ENCODE measurements around the gene IPO13. TPM values are rescaled to one million over a fixed set of nuclear protein-coding genes. Genes with fewer than 3 reads are reported as not detected.

The IPO13 gene
- total RNA-seq, 2 experiments from 2014 or later: 22.0 to 27.2 TPM

GRCh38 chr1:43971336-43971980 is 24.7 kb downstream of the IPO13 start:
- H3K36me3 Mint-ChIP-seq (ENCODE audit: low read depth): peaks cover 25% of the 10 kb centered on the region

DNA sequence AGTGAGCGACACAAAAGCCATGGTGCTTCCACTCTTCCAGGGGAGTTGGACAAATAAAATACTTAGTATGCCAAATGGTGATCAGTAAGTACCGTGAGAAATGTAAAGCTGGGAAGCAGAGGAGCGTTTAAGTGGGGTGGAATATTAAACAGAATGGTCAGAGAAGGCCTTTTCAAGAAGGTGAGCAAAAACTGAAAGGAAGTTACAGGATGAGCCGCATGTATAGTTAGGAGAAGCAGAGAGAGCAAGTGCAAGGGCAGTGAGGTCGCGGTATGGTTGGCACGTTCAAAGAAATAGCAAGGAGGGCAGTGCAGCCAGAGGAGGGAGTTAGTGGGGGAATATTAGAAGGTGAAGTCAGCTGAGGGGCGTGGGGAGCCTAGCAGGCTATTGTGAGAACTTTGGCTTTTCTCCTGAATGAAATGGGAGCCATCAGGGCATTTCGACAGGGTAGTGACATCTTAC is 27.3 kb downstream of the IPO13 start:
- DNase-seq: no peak
- Mint-ChIP-seq H3K4me3 (peak overlapping the region; percentile 84), H3K36me3 (ENCODE audit: low read depth) (peaks cover 40% of the 10 kb centered on the region), H3K9me3 (no peaks in the 10 kb centered on the region), H3K4me1 (peaks cover 64% of the 10 kb centered on the region), H3K27me3 (no peaks in the 10 kb centered on the region), H3K27ac (peak overlapping the region; percentile 89)
- ChIA-PET POLR2A (no interaction called here), CTCF (interaction anchor here (1.4 to 1.6 kb wide), 3 partner anchors 13 to 28 kb away, joined by 3 to 5 read pairs (median 4); no protein-coding TSS in a partner anchor)

More at GRCh38 chr1:43971336-43971980, 24.7 kb downstream of the IPO13 start:
- peaks cover 41% of the 10 kb centered on the region for H3K4me1 Mint-ChIP-seq
- H3K27me3 Mint-ChIP-seq: no peaks in the 10 kb centered on the region
- DNase-seq: no peak
- H3K4me3 Mint-ChIP-seq: peak overlapping the region; percentile 93
- ChIA-PET CTCF (interaction anchor here (0.8 to 2.5 kb wide), 4 partner anchors 19 to 37 kb away, joined by 3 to 11 read pairs (median 5); no protein-coding TSS in a partner anchor), POLR2A (no interaction called here)
- no peak overlapping the region for H3K27ac Mint-ChIP-seq
- H3K9me3 Mint-ChIP-seq: no peaks in the 10 kb centered on the region

DNA sequence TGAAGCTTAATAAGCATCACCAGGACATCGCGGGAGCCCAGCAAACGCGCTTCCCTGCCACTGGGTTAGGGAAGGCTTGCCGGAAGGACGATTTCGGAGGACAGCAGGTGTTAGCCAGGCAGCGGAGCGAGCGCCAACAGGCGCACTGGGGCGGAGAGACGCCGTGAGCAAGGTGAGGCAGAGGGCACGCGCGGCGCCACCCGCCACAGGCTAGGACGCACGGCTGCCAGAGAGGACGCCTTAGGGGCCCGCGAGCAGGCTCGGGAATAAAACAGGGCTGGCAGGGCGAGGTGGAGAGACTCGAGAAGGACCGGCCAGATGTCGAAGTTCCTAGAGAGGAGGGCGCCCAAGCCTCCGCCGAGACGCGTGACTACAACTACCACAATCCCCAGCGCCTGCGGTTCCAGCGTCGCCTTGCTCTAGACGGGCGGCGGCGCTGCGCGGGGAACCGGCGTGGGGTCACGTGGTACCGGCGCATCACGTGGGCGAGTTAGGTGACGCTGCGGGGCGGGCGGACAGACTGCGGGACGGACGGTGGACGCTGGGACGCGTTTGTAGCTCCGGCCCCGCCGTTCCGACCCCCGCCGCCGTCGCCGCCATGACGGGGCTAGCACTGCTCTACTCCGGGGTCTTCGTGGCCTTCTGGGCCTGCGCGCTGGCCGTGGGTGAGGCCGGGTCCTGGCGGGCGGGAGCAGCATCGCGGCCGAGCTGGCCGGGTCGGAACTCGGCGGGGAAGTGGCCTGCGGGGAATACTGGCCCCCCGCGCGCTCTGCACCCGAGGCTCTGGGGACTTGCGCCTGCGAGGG is 27.9 kb downstream of the IPO13 start, which contains the start of gene ATP6V0B:
TSS of gene ATP6V0B (plus strand) at position 518 of the 806 bp plus-strand sequence. CDS start at position 599, 81 bp downstream.
- H3K27me3 Mint-ChIP-seq: no peaks in the 10 kb centered on the region
- peak; percentile 96 for DNase-seq
- ChIA-PET POLR2A (no interaction called here), CTCF (interaction anchor here (0.5 to 1.6 kb wide), 8 partner anchors 13 to 1212 kb away, joined by 3 to 5 read pairs (median 4); no protein-coding TSS in a partner anchor)
- H3K36me3 Mint-ChIP-seq (ENCODE audit: low read depth): peaks cover 40% of the 10 kb centered on the region
- H3K9me3 Mint-ChIP-seq: no peaks in the 10 kb centered on the region
- H3K4me3 Mint-ChIP-seq: peak within 1 kb of the TSS; percentile 84
- H3K4me1 Mint-ChIP-seq: peaks cover 59% of the 10 kb centered on the region
- H3K27ac Mint-ChIP-seq: peak within 1 kb of the TSS; percentile 89

GRCh38 chr1:43975249-43975961 is 28.7 kb downstream of the IPO13 start:
- Mint-ChIP-seq H3K27ac (peak overlapping the region; percentile 89), H3K36me3 (ENCODE audit: low read depth) (peaks cover 42% of the 10 kb centered on the region), H3K4me1 (peaks cover 57% of the 10 kb centered on the region), H3K27me3 (no peaks in the 10 kb centered on the region), H3K9me3 (no peaks in the 10 kb centered on the region), H3K4me3 (peak overlapping the region; percentile 84)
- peak; percentile 63 for DNase-seq
- ChIA-PET POLR2A (no interaction called here), CTCF (interaction anchor here (1.0 to 1.6 kb wide), 9 partner anchors 11 to 270 kb away, joined by 3 to 5 read pairs (median 3); no protein-coding TSS in a partner anchor)

- Mint-ChIP-seq H3K9me3 (no peaks in the 10 kb centered on the region), H3K4me3 (peak overlapping the region; percentile 84), H3K27ac (peak overlapping the region; percentile 89), H3K27me3 (no peaks in the 10 kb centered on the region), H3K4me1 (peaks cover 55% of the 10 kb centered on the region), H3K36me3 (ENCODE audit: low read depth) (peaks cover 43% of the 10 kb centered on the region)
- DNase-seq: no peak
- CTCF ChIA-PET: interaction anchor here (0.9 to 1.4 kb wide), 6 partner anchors 12 to 72 kb away, joined by 3 to 5 read pairs (median 3); no protein-coding TSS in a partner anchor
- POLR2A ChIA-PET: no interaction called here
Measured at GRCh38 chr1:43976045-43976444, 29.3 kb downstream of the IPO13 start.

GRCh38 chr1:43976890-43977289 is 30.1 kb downstream of the IPO13 start:
- Mint-ChIP-seq H3K36me3 (ENCODE audit: low read depth) (peaks cover 43% of the 10 kb centered on the region), H3K27me3 (no peaks in the 10 kb centered on the region), H3K9me3 (no peaks in the 10 kb centered on the region), H3K4me3 (peak overlapping the region; percentile 84), H3K4me1 (peaks cover 55% of the 10 kb centered on the region), H3K27ac (no peak overlapping the region)
- no peak for DNase-seq
- POLR2A ChIA-PET: no interaction called here
- CTCF ChIA-PET: interaction anchor here (0.9 to 1.5 kb wide), 2 partner anchors 35 to 42 kb away, joined by 3 to 4 read pairs; no protein-coding TSS in a partner anchor

DNA sequence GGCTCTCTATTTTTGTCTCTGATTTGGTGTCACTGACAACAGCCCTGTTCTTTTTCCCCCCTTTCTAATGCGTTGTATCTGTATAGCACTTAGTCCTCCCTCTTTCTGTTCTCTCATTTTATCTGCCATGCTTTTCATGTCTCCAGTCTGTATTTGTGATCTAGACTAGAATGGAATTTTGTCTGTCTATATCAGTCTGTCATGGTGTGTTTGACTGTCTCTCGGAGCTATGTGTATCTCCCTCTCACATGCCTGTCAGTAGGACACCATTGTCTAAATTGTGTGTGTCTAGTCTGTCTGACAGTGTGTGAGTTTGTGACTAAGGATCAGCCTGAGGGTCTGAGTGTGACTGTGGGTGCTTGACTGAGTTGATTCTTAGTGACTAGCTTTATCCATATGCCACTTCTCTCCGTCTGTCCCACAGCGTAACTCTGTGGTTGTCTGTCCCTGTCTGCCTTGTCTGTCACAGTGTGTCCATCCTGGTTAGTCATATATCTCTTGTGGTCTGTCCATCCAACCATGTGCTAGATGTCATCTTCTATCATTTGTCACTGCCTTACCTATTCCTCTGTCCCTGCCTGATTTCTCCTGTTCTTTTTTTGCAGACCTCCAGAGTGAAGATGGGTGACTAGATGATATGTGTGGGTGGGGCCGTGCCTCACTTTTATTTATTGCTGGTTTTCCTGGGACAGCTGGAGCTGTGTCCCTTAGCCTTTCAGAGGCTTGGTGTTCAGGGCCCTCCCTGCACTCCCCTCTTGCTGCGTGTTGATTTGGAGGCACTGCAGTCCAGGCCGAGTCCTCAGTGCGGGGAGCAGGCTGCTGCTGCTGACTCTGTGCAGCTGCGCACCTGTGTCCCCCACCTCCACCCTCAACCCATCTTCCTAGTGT is 30.9 kb downstream of the IPO13 start:
- H3K9me3 Mint-ChIP-seq: no peaks in the 10 kb centered on the region
- peaks cover 39% of the 10 kb centered on the region for H3K36me3 Mint-ChIP-seq (ENCODE audit: low read depth)
- ChIA-PET POLR2A (no interaction called here), CTCF (interaction anchor here (1.5 kb wide), 1 partner anchor 43 kb away, joined by 4 read pairs; no protein-coding TSS in a partner anchor)
- H3K27ac Mint-ChIP-seq: no peak overlapping the region
- peaks cover 55% of the 10 kb centered on the region for H3K4me1 Mint-ChIP-seq
- DNase-seq: no peak
- no peaks in the 10 kb centered on the region for H3K27me3 Mint-ChIP-seq
- peak overlapping the region; percentile 84 for H3K4me3 Mint-ChIP-seq

DNA sequence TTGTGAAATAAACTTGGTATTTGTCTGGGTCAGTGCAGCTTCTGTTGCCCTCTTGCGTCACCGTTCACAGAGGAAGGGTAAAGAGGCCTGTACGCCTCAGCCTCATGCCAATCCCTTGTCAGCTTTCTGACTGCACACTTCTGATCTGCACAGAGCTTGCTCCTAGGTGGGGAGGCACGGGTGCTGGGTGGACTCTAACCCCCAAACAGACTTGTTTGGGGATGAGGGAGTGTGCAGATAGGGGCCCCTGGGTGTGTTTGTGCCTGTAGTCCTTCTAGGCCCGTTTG is 31.5 kb downstream of the IPO13 start:
- ChIA-PET POLR2A (no interaction called here), CTCF (interaction anchor here (1.5 kb wide), 1 partner anchor 44 kb away, joined by 4 read pairs; no protein-coding TSS in a partner anchor)
- Mint-ChIP-seq H3K4me1 (peaks cover 53% of the 10 kb centered on the region), H3K27ac (no peak overlapping the region), H3K4me3 (peak overlapping the region; percentile 74), H3K36me3 (ENCODE audit: low read depth) (peaks cover 35% of the 10 kb centered on the region), H3K9me3 (no peaks in the 10 kb centered on the region), H3K27me3 (no peaks in the 10 kb centered on the region)
- DNase-seq: no peak

DNA sequence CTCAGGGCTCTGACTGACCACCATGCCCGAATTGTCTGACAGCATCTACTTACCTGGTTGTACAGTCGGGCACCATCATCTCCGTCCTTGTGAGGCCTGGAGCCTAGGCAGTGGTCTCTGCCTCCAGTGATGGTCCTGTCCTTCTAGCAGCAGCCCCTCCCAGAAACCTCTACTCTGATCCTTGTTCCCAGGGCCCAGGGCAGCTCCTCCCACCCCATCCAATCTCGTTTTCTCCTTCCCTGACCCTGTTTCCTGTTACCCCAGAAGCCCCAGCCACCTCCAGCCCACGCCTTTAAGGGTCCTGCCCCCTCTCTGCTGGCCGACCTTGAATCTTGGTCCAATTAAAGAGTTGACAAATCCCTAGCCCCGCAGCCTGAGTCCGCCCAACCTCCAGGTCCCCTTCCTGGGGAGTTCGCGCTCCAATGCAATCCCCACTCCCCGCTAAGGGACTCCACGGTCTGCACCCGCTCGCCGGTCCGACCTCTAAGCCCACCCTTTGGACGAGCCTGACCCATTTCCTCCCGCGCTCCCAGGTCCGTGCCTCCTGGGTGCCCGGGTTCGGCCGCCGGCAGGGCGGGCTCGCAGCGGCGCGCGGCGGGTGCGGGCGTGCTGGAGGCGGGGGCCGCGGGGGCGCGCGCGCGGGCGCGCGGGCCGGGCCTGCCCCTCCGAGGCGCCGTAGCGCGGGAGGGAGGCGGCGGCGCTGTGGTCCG is 32.0 kb downstream of the IPO13 start, which contains the start of gene B4GALT2:
TSS of gene B4GALT2 (plus strand) at position 660 of the 710 bp plus-strand sequence. CDS start 1,951 bp downstream, outside the sequence.
- Mint-ChIP-seq H3K4me1 (peaks cover 48% of the 10 kb centered on the region), H3K27ac (peak within 1 kb of the TSS; percentile 72), H3K27me3 (no peaks in the 10 kb centered on the region), H3K9me3 (no peaks in the 10 kb centered on the region), H3K36me3 (ENCODE audit: low read depth) (peaks cover 30% of the 10 kb centered on the region), H3K4me3 (peak within 1 kb of the TSS; percentile 80)
- ChIA-PET POLR2A (no interaction called here), CTCF (interaction anchor here (0.5 to 1.5 kb wide), 2 partner anchors 16 to 44 kb away, joined by 3 to 4 read pairs; no protein-coding TSS in a partner anchor)
- DNase-seq: peak; percentile 32

- ChIA-PET CTCF (interaction anchor here (1.1 kb wide), 1 partner anchor 30 kb away, joined by 3 read pairs; no protein-coding TSS in a partner anchor), POLR2A (no interaction called here)
- no peak for DNase-seq
- Mint-ChIP-seq H3K4me3 (no peak overlapping the region), H3K27me3 (no peaks in the 10 kb centered on the region), H3K36me3 (ENCODE audit: low read depth) (peaks cover 28% of the 10 kb centered on the region), H3K27ac (no peak overlapping the region), H3K9me3 (no peaks in the 10 kb centered on the region), H3K4me1 (peaks cover 43% of the 10 kb centered on the region)
Measured at GRCh38 chr1:43979261-43979527, 32.4 kb downstream of the IPO13 start.

- Mint-ChIP-seq H3K27me3 (no peaks in the 10 kb centered on the region), H3K27ac (peak overlapping the region; percentile 72), H3K36me3 (ENCODE audit: low read depth) (peaks cover 27% of the 10 kb centered on the region), H3K9me3 (no peaks in the 10 kb centered on the region), H3K4me1 (peaks cover 41% of the 10 kb centered on the region), H3K4me3 (peak overlapping the region; percentile 80)
- CTCF ChIA-PET: interaction anchor here (1.1 kb wide), 2 partner anchors 31 to 33 kb away, joined by 3 read pairs; partner anchors contain the start of gene IPO13
- POLR2A ChIA-PET: no interaction called here
- DNase-seq: peak; percentile 25
Measured at GRCh38 chr1:43979528-43980254, 32.9 kb downstream of the IPO13 start.

Data from activated CD4-positive, alpha-beta T cell treated with anti-CD3 and anti-CD28 coated beads, Interleukin-2, amount 10 ng/mL, durations not matched to agents 7 days and 5 days (primary cell).